ENCODE data around the gene CFH. TPM values are rescaled to one million over a fixed set of nuclear protein-coding genes. Genes with fewer than 3 reads are reported as not detected.
"Not testable (repeated sequence)": the region's sequence is repeated elsewhere in the genome, so short reads cannot be mapped to it uniquely, and the experiment has no call there.

The CFH gene
- total RNA-seq, 1 donor: 164 TPM

- H3K79me2 ChIP-seq (ENCODE audit: insufficient read depth, low read length): no peaks in the 10 kb centered on the region
- no peak overlapping the region for H3K4me2 ChIP-seq (ENCODE audit: insufficient read depth, low read length)
- no peak for TF ChIP-seq CTCF (IDR thresholded peaks at IDR 0.05; ENCODE audit: extremely low read depth, low read depth, low read length)
- no peak overlapping the region for H3K4me3 ChIP-seq (ENCODE audit: insufficient read depth, low read length)
- no peak for DNase-seq (ENCODE audit: insufficient read length, low spot score, missing footprints)
- H3K4me1 ChIP-seq (ENCODE audit: insufficient read depth, low read length): no peaks in the 10 kb centered on the region
- H3K27me3 ChIP-seq (ENCODE audit: insufficient read depth, low read length): no peaks in the 10 kb centered on the region
- no peak overlapping the region for H2AFZ ChIP-seq (ENCODE audit: low read length)
- no peaks in the 10 kb centered on the region for H4K20me1 ChIP-seq (ENCODE audit: insufficient read depth, low read length)
- no peak overlapping the region for H3K27ac ChIP-seq (ENCODE audit: low read depth, low read length)
- peaks cover 11% of the 10 kb centered on the region for H3K36me3 ChIP-seq (ENCODE audit: insufficient read depth, low read length)
- H3K9me3 ChIP-seq (ENCODE audit: low read depth, low read length): peaks cover 6% of the 10 kb centered on the region
Measured at GRCh38 chr1:196734006-196734405, 82.2 kb downstream of the CFH start.

GRCh38 chr1:196734460-196734859, 82.6 kb downstream of the CFH start:
- H3K4me1 ChIP-seq (ENCODE audit: insufficient read depth, low read length): no peaks in the 10 kb centered on the region
- H3K27me3 ChIP-seq (ENCODE audit: insufficient read depth, low read length): no peaks in the 10 kb centered on the region
- no peak overlapping the region for H3K27ac ChIP-seq (ENCODE audit: low read depth, low read length)
- TF ChIP-seq CTCF (IDR thresholded peaks at IDR 0.05; ENCODE audit: extremely low read depth, low read depth, low read length): no peak
- no peaks in the 10 kb centered on the region for H4K20me1 ChIP-seq (ENCODE audit: insufficient read depth, low read length)
- no peak overlapping the region for H3K4me3 ChIP-seq (ENCODE audit: insufficient read depth, low read length)
- H3K79me2 ChIP-seq (ENCODE audit: insufficient read depth, low read length): no peaks in the 10 kb centered on the region
- no peak overlapping the region for H3K4me2 ChIP-seq (ENCODE audit: insufficient read depth, low read length)
- DNase-seq (ENCODE audit: insufficient read length, low spot score, missing footprints): no peak
- H3K36me3 ChIP-seq (ENCODE audit: insufficient read depth, low read length): peaks cover 11% of the 10 kb centered on the region
- H2AFZ ChIP-seq (ENCODE audit: low read length): no peak overlapping the region
- peaks cover 6% of the 10 kb centered on the region for H3K9me3 ChIP-seq (ENCODE audit: low read depth, low read length)

- Histone ChIP-seq H3K36me3 (ENCODE audit: insufficient read depth, low read length) (peaks cover 11% of the 10 kb centered on the region), H4K20me1 (ENCODE audit: insufficient read depth, low read length) (no peaks in the 10 kb centered on the region), H3K79me2 (ENCODE audit: insufficient read depth, low read length) (no peaks in the 10 kb centered on the region), H3K9me3 (ENCODE audit: low read depth, low read length) (peaks cover 6% of the 10 kb centered on the region), H3K27ac (ENCODE audit: low read depth, low read length) (no peak overlapping the region), H3K27me3 (ENCODE audit: insufficient read depth, low read length) (no peaks in the 10 kb centered on the region), H3K4me1 (ENCODE audit: insufficient read depth, low read length) (no peaks in the 10 kb centered on the region), H2AFZ (ENCODE audit: low read length) (no peak overlapping the region), H3K4me3 (ENCODE audit: insufficient read depth, low read length) (no peak overlapping the region), H3K4me2 (ENCODE audit: insufficient read depth, low read length) (no peak overlapping the region)
- no peak for DNase-seq (ENCODE audit: insufficient read length, low spot score, missing footprints)
- no peak for TF ChIP-seq CTCF (IDR thresholded peaks at IDR 0.05; ENCODE audit: extremely low read depth, low read depth, low read length)
Measured at GRCh38 chr1:196738730-196739129, 86.9 kb downstream of the CFH start.

GRCh38 chr1:196743244-196743643, 91.4 kb downstream of the CFH start:
- not testable (repeated sequence) for H3K4me1 ChIP-seq (ENCODE audit: insufficient read depth, low read length); DNase-seq (ENCODE audit: insufficient read length, low spot score, missing footprints); H3K27me3 ChIP-seq (ENCODE audit: insufficient read depth, low read length); H3K79me2 ChIP-seq (ENCODE audit: insufficient read depth, low read length); H3K9me3 ChIP-seq (ENCODE audit: low read depth, low read length); H3K4me3 ChIP-seq (ENCODE audit: insufficient read depth, low read length); H4K20me1 ChIP-seq (ENCODE audit: insufficient read depth, low read length); H3K36me3 ChIP-seq (ENCODE audit: insufficient read depth, low read length); H2AFZ ChIP-seq (ENCODE audit: low read length); H3K27ac ChIP-seq (ENCODE audit: low read depth, low read length)
- H3K4me2 ChIP-seq (ENCODE audit: insufficient read depth, low read length): peak overlapping the region; percentile 45
- peak; percentile 52 for TF ChIP-seq CTCF (IDR thresholded peaks at IDR 0.05; ENCODE audit: extremely low read depth, low read depth, low read length)

- not testable (repeated sequence) for H3K9me3 ChIP-seq (ENCODE audit: low read depth, low read length); H3K4me2 ChIP-seq (ENCODE audit: insufficient read depth, low read length); H3K27me3 ChIP-seq (ENCODE audit: insufficient read depth, low read length); H2AFZ ChIP-seq (ENCODE audit: low read length); H3K4me1 ChIP-seq (ENCODE audit: insufficient read depth, low read length); H3K36me3 ChIP-seq (ENCODE audit: insufficient read depth, low read length); DNase-seq (ENCODE audit: insufficient read length, low spot score, missing footprints); H4K20me1 ChIP-seq (ENCODE audit: insufficient read depth, low read length); H3K4me3 ChIP-seq (ENCODE audit: insufficient read depth, low read length); H3K27ac ChIP-seq (ENCODE audit: low read depth, low read length); H3K79me2 ChIP-seq (ENCODE audit: insufficient read depth, low read length)
Measured at GRCh38 chr1:196765019-196765740, 113.3 kb downstream of the CFH start.

GRCh38 chr1:196769823-196770222, 118.0 kb downstream of the CFH start:
- H3K4me2 ChIP-seq (ENCODE audit: insufficient read depth, low read length); H3K27me3 ChIP-seq (ENCODE audit: insufficient read depth, low read length); H3K36me3 ChIP-seq (ENCODE audit: insufficient read depth, low read length); H3K4me3 ChIP-seq (ENCODE audit: insufficient read depth, low read length); H3K27ac ChIP-seq (ENCODE audit: low read depth, low read length); DNase-seq (ENCODE audit: insufficient read length, low spot score, missing footprints); H3K79me2 ChIP-seq (ENCODE audit: insufficient read depth, low read length); H4K20me1 ChIP-seq (ENCODE audit: insufficient read depth, low read length); H3K9me3 ChIP-seq (ENCODE audit: low read depth, low read length); H3K4me1 ChIP-seq (ENCODE audit: insufficient read depth, low read length); H2AFZ ChIP-seq (ENCODE audit: low read length): not testable (repeated sequence)
